Measurements from ENCODE around the gene SEC22C. TPM values are rescaled to one million over a fixed set of nuclear protein-coding genes. Genes with fewer than 3 reads are reported as not detected.

Gene SEC22C
- polyA plus RNA-seq, 1 experiment, result 33.0 TPM

GRCh38 chr3:42498791-42499477 is 82.8 kb downstream of the SEC22C start:
- no peak for TF ChIP-seq CTCF (IDR thresholded peaks at IDR 0.05; ENCODE audit: low read depth, low read length)
- peaks cover 3% of the 10 kb centered on the region; the same call in 1 of the 2 replicates for H3K9me3 ChIP-seq (ENCODE audit: control insufficient read depth, insufficient read depth, low read length)
- no peak overlapping the region for H3K4me3 ChIP-seq (ENCODE audit: low read depth, low read length)
- H3K27me3 ChIP-seq (ENCODE audit: control insufficient read depth, insufficient read depth, low read length), result peaks cover 57% of the 10 kb centered on the region
- CTCF ChIA-PET, result no interaction called here
- no peak overlapping the region for H3K27ac ChIP-seq (ENCODE audit: low read depth, low read length)
- POLR2A ChIA-PET, result no interaction called here
- DNase-seq (ENCODE audit: low read depth, low spot score), result no peak

- Histone ChIP-seq H3K9me3 (ENCODE audit: control insufficient read depth, insufficient read depth, low read length) (peaks cover 3% of the 10 kb centered on the region; the same call in 1 of the 2 replicates), H3K4me3 (ENCODE audit: low read depth, low read length) (no peak overlapping the region), H3K27me3 (ENCODE audit: control insufficient read depth, insufficient read depth, low read length) (peaks cover 48% of the 10 kb centered on the region), H3K27ac (ENCODE audit: low read depth, low read length) (no peak overlapping the region)
- POLR2A ChIA-PET, result no interaction called here
- no peak for TF ChIP-seq CTCF (IDR thresholded peaks at IDR 0.05; ENCODE audit: low read depth, low read length)
- CTCF ChIA-PET, result no interaction called here
- DNase-seq (ENCODE audit: low read depth, low spot score), result no peak
These were observed 83.7 kb downstream of the SEC22C start for GRCh38 chr3:42498034-42498433.

Other genes with a start within 250 kb of the SEC22C start
- gene LYZL4, start 171.4 kb downstream of the SEC22C start, polyA plus RNA-seq (2011; rRNA removed), result not detected in 2 replicates
- not detected in 2 replicates for gene VIPR1, start 79.3 kb downstream of the SEC22C start, polyA plus RNA-seq (2011; rRNA removed)
- gene SS18L2, start 8.9 kb upstream of the SEC22C start, polyA plus RNA-seq (2011; rRNA removed), result 28.1 and 36.0 TPM in 2 replicates
- gene NKTR, start 18.7 kb upstream of the SEC22C start, polyA plus RNA-seq (2011; rRNA removed), result 40.2 and 56.2 TPM in 2 replicates
- gene ZBTB47, start 71.7 kb upstream of the SEC22C start, polyA plus RNA-seq (2011; rRNA removed), result 7.8 and 11.8 TPM in 2 replicates
- not detected in 2 replicates for gene KLHL40, start 103.6 kb upstream of the SEC22C start, polyA plus RNA-seq (2011; rRNA removed)
- not detected in 2 replicates for gene HHATL, start 120.8 kb upstream of the SEC22C start, polyA plus RNA-seq (2011; rRNA removed)
- 0.20 TPM in 1 of 2 replicates, not detected in the other for gene CCDC13, start 191.3 kb upstream of the SEC22C start, polyA plus RNA-seq (2011; rRNA removed)
- gene HIGD1A, start 222.5 kb upstream of the SEC22C start, polyA plus RNA-seq (2011; rRNA removed), result 158 and 225 TPM in 2 replicates
- 0.04 TPM in 1 of 2 replicates, not detected in the other for gene ACKR2, start 227.5 kb upstream of the SEC22C start, polyA plus RNA-seq (2011; rRNA removed)